Subcutaneous adipose tissue (tissue), 4 donors: ENCODE results near the gene MED27. TPM values are rescaled to one million over a fixed set of nuclear protein-coding genes. Genes with fewer than 3 reads are reported as not detected.

Experiments used
- total RNA-seq, 4 donors: library from RNA; depleted of rRNA; stranded (reverse); fragments of >200 nt; gene quantifications; one replicate each; pipeline ENCODE4 v1.1.0, GENCODE V29; 2016
- TF ChIP-seq, protein P1 (sequence below): fragments of 450-650 bp; IDR thresholded peaks from one replicate; pipeline ENCODE4 v1.5.1; 2016; ENCODE audit warnings: low read depth, mild to moderate bottlenecking, control low read depth, antibody characterized with exemption, moderate library complexity

The MED27 gene, protein sequence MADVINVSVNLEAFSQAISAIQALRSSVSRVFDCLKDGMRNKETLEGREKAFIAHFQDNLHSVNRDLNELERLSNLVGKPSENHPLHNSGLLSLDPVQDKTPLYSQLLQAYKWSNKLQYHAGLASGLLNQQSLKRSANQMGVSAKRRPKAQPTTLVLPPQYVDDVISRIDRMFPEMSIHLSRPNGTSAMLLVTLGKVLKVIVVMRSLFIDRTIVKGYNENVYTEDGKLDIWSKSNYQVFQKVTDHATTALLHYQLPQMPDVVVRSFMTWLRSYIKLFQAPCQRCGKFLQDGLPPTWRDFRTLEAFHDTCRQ
- total RNA-seq: 10 to 100 TPM in 2 of 4 donors, 1 to 10 TPM in 2; 7.3 to 13.4 (median 9.9) TPM

DNA sequence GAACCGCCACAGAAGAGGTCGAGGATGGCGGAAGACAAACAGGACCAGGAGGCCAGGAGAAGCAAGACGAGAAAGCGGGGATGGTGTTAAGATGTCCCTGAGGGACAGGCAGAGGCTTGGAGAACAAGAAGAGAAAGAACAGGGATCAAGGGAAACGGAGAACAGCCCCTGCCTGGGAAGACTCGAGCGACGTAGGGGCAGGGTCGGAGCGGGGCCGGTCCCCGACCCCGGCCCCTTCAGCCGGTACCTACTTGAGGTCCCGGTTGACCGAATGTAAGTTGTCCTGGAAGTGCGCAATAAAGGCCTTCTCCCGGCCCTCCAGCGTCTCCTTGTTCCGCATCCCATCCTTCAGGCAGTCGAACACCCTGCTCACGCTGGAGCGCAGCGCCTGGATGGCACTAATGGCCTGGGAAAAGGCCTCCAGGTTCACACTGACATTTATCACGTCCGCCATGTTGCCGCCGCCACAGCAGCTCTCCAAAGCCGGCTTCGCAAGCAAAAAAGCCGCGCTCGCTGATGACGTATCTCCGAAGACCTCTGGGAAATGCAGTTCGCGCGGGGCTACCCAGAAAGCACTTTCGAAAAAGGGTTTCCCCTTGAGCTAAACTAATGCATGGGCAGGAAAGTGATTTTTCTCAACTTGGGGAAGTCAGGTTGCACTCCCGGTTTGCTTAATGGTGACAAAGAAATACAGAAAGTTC, at the start of gene MED27:
Gene MED27 (minus strand): TSS at position 477 of the 701 bp plus-strand sequence. CDS start 23 bp downstream, at position 454.
- TF ChIP-seq, protein P1, sequence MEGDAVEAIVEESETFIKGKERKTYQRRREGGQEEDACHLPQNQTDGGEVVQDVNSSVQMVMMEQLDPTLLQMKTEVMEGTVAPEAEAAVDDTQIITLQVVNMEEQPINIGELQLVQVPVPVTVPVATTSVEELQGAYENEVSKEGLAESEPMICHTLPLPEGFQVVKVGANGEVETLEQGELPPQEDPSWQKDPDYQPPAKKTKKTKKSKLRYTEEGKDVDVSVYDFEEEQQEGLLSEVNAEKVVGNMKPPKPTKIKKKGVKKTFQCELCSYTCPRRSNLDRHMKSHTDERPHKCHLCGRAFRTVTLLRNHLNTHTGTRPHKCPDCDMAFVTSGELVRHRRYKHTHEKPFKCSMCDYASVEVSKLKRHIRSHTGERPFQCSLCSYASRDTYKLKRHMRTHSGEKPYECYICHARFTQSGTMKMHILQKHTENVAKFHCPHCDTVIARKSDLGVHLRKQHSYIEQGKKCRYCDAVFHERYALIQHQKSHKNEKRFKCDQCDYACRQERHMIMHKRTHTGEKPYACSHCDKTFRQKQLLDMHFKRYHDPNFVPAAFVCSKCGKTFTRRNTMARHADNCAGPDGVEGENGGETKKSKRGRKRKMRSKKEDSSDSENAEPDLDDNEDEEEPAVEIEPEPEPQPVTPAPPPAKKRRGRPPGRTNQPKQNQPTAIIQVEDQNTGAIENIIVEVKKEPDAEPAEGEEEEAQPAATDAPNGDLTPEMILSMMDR: no peak

DNA sequence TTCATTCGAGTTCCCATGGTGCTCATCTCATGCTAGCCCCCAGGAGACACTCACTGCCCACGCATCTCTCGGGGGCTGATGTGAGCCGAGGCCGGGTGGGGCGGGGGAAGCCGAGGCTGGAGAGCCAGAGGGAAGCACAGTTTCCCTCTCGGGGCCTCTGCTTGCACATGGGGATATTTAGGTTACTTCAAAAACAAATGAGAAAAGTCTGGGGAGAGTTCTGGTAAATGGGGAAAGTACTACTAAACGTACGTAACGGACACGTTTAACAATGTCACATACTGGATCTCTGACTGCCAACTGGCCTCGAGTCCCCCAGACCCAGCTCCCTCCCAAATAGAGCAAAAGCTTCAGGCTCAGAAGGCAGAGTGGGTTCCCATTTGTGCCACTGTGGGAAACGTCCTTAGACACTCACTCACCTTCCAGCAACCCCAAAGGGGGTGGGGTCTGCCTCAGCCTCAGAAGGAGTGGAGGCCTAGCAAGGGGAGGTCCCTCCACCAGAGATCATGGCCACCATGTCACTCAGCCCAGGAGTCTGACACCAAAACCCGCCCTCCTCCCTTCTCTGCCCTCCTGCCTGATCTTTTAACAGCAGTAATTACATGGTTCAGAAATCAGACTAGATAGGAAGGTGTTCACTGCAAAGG, 48.3 kb upstream of the MED27 start:
- TF ChIP-seq, protein P1: no peak

DNA sequence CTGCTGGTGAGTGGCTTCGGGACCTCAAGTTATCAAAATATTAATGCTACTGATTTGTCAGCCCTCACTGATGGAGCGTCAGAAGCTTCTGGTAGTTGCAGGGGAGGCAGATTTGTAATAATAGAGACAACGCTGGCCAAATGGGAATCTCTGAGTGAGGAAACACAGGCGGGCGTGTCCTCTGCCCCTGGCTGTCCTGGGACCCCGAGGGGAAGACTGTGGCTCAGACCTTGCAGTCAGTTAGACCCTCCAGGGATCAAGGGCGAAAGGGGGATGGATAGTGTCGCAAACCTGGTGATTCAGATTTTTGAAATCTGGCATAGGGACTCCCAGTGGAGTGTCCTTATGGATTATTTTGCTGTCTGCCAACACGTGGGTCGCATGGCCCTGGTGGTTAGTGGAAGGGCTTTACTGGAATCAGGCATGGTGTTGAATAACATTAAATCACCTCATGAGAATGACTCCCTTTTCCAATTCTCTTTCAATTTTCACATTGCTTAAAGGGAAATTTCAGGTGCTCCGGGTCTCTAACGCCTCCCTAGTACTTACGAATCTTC, 47.1 kb upstream of the MED27 start:
- TF ChIP-seq, protein P1: no peak

DNA sequence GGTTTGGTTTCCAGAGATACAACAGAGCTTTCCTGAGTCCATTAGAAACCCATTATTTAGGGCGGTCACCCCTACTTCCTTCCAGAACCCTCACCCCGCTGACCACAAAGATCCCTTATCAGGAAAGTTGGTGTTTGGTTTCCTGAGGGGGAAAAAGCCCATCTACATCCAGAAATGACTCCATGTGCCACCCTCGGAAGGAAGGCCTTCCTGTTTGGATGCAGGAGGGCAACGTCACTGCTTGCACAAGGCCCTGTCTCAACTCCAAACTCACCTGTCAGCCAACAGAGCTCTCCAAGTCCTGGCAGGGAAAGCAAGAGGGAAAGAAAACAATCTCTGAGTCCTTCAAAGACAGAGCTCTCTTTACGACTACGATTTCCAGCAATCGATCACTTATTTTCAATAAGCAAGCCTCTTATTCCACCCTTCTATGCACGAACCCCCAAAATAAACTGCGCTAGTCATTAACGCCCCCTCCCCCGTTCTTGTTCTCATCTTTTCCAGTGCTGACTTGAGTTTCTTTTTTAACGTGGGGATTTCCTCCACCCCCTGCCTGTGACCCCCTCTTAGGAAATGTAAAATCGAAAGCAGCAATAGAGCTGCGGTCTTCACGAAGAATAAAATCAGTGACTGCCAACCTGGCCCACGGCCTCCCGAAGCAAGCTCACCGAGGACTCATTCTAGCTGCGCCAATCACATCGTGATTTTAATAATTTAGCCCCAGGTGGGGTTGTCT, 46.4 kb upstream of the MED27 start:
- TF ChIP-seq, protein P1: no peak

DNA sequence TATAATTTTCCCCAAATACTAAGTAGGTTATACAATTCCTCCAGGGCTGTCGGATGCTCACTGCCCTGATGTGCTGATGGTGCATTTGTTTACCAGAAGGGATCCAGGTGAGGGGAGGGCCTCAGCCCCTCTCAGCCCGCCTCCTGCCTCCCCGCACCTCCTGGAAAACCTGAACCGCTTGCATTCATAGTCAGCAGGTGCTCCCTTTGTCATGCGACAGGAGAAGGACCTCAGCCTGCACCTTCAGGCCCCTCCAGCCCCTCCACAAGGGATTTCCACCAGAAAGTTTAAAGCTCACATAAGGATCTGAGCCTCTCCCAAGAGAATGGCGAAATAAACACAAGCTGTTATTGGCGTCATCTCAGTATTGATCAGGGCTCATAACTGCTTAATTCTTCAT, 45.7 kb upstream of the MED27 start:
- TF ChIP-seq, protein P1: no peak

DNA sequence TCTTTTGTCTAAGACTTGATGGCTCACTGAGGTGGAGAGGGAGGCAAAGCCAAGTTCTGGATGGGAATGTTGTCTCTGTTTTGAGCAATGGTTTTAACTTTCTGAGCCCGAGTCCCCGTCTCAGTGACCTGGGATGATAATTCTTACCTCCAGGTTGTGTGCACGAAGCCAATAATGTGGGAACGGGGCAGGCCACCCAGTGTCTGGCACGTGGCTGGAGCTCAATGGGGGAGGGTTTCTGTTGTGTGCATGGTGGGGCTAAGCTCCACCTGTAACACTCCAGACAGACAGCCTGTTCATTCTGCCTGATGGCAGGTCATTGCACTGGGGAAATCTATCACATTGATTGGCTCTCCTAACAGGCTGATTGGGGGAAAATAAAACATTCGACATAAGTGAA, 45.1 kb upstream of the MED27 start:
- TF ChIP-seq, protein P1: no peak
